ENCODE results near the gene NR1H4.

Gene NR1H4

DNA sequence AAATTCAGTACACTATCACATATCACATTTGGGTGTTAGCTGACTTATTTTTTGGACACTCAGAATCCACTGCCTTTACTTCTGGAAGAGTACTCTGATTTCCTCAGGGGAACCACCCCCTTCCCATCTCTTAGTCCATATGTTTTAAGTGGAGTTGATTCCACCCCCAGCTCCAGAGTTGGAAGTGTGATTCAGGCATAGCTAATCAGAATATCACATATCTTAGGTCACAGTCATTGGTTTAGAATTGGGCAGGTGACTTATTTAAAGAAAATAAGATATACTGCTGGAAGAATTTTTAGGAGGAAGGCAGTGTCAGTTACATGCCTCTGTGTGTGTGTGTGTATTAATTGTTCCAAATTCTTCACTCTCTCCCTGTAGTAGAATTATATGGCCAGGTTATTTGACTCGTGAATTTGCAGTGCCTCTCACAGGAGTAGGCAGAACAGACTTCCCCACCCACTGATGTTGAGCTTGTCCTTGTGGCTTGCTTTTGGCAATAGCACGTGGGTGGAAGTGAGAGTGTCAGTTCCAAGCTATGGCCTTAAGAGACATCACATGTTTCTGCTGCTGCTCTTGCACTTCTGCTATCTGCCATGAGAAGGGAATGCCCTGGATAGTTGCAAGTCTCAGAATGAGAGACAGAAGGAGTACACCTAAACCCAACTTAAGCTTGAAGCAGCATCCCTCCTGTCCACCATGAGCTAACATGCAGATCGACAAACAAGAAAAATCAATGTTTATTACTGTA is 93.4 kb downstream of the NR1H4 start:
- no peaks in the 10 kb centered on the region for H3K36me3 ChIP-seq (replicated peaks; ENCODE audit: insufficient read depth, low read length)
- no peaks in the 10 kb centered on the region for H3K9me3 ChIP-seq (replicated peaks; ENCODE audit: insufficient read depth, low read length)
- H3K9me2 ChIP-seq (replicated peaks; ENCODE audit: insufficient read depth, low read length), result no peaks in the 10 kb centered on the region
- TF ChIP-seq EZH2 (optimal IDR thresholded peaks at IDR 0.05; ENCODE audit: low read depth, low read length) (no peak), CTCF (IDR thresholded peaks at IDR 0.05; ENCODE audit: low read length) (no peak), EZH2phosphoT487 (IDR thresholded peaks at IDR 0.05; ENCODE audit: low read length) (no peak)
- no peaks in the 10 kb centered on the region for H4K20me1 ChIP-seq (ENCODE audit: insufficient read depth, low read length)
- peak overlapping the region; percentile 20 for H2AFZ ChIP-seq (ENCODE audit: low read length)
- H3K4me2 ChIP-seq (ENCODE audit: low read depth, low read length), result peak overlapping the region; percentile 35
- no peak overlapping the region for H3K27ac ChIP-seq (ENCODE audit: low read length)
- DNase-seq, result peak; percentile 58
- H3K79me2 ChIP-seq (ENCODE audit: low read length), result no peaks in the 10 kb centered on the region
- no peak overlapping the region for H3K9ac ChIP-seq (ENCODE audit: low read length)
- H3F3A ChIP-seq (ENCODE audit: insufficient read depth, low read length), result no peaks in the 10 kb centered on the region
- H3K4me1 ChIP-seq (ENCODE audit: low read length), result peaks cover 14% of the 10 kb centered on the region
- H3K4me3 ChIP-seq (ENCODE audit: low read length), result no peak overlapping the region
- no peaks in the 10 kb centered on the region for H3K27me3 ChIP-seq (replicated peaks; ENCODE audit: insufficient read depth, low read length)

- Histone ChIP-seq H3K4me3 (ENCODE audit: low read length) (no peak overlapping the region), H3K9me2 (replicated peaks; ENCODE audit: insufficient read depth, low read length) (no peaks in the 10 kb centered on the region), H3K27me3 (replicated peaks; ENCODE audit: insufficient read depth, low read length) (no peaks in the 10 kb centered on the region), H3K4me1 (ENCODE audit: low read length) (peaks cover 14% of the 10 kb centered on the region), H3K36me3 (replicated peaks; ENCODE audit: insufficient read depth, low read length) (no peaks in the 10 kb centered on the region), H3F3A (ENCODE audit: insufficient read depth, low read length) (no peaks in the 10 kb centered on the region), H3K4me2 (ENCODE audit: low read depth, low read length) (peak overlapping the region; percentile 35; the same call in 1 of the 2 replicates), H3K27ac (ENCODE audit: low read length) (no peak overlapping the region), H2AFZ (ENCODE audit: low read length) (peak overlapping the region; percentile 20), H3K9ac (ENCODE audit: low read length) (no peak overlapping the region), H3K9me3 (replicated peaks; ENCODE audit: insufficient read depth, low read length) (no peaks in the 10 kb centered on the region), H4K20me1 (ENCODE audit: insufficient read depth, low read length) (no peaks in the 10 kb centered on the region), H3K79me2 (ENCODE audit: low read length) (no peaks in the 10 kb centered on the region)
- DNase-seq, result no peak
- TF ChIP-seq CTCF (IDR thresholded peaks at IDR 0.05; ENCODE audit: low read length) (no peak), EZH2phosphoT487 (IDR thresholded peaks at IDR 0.05; ENCODE audit: low read length) (no peak), EZH2 (optimal IDR thresholded peaks at IDR 0.05; ENCODE audit: low read depth, low read length) (no peak)
Measured at GRCh38 chr12:100567945-100568344, 94.3 kb downstream of the NR1H4 start.

GRCh38 chr12:100572184-100572583 is 98.5 kb downstream of the NR1H4 start:
- Histone ChIP-seq H3K4me1 (ENCODE audit: low read length) (peaks cover 10% of the 10 kb centered on the region), H3F3A (ENCODE audit: insufficient read depth, low read length) (no peaks in the 10 kb centered on the region), H3K79me2 (ENCODE audit: low read length) (peaks cover 24% of the 10 kb centered on the region), H3K4me3 (ENCODE audit: low read length) (no peak overlapping the region), H3K36me3 (replicated peaks; ENCODE audit: insufficient read depth, low read length) (no peaks in the 10 kb centered on the region), H2AFZ (ENCODE audit: low read length) (no peak overlapping the region), H3K9me3 (replicated peaks; ENCODE audit: insufficient read depth, low read length) (no peaks in the 10 kb centered on the region), H3K9ac (ENCODE audit: low read length) (no peak overlapping the region), H3K27me3 (replicated peaks; ENCODE audit: insufficient read depth, low read length) (no peaks in the 10 kb centered on the region), H4K20me1 (ENCODE audit: insufficient read depth, low read length) (no peaks in the 10 kb centered on the region), H3K4me2 (ENCODE audit: low read depth, low read length) (no peak overlapping the region), H3K27ac (ENCODE audit: low read length) (no peak overlapping the region), H3K9me2 (replicated peaks; ENCODE audit: insufficient read depth, low read length) (no peaks in the 10 kb centered on the region)
- no peak for DNase-seq
- no peak for TF ChIP-seq EZH2 (optimal IDR thresholded peaks at IDR 0.05; ENCODE audit: low read depth, low read length)
- no peak for TF ChIP-seq CTCF (IDR thresholded peaks at IDR 0.05; ENCODE audit: low read length)
- TF ChIP-seq EZH2phosphoT487 (IDR thresholded peaks at IDR 0.05; ENCODE audit: low read length), result no peak
